Activated CD8-positive, alpha-beta memory T cell treated with anti-CD3 and anti-CD28 coated beads, Interleukin-2, amount 10 ng/mL, durations not matched to agents 7 days and 5 days (primary cell): ENCODE measurements around the gene AP3B1. TPM values are rescaled to one million over a fixed set of nuclear protein-coding genes. Genes with fewer than 3 reads are reported as not detected.

Experiments
- total RNA-seq, 2 experiments: library from RNA; stranded (reverse); gene quantifications; one replicate each; pipeline ENCODE4 v1.2.3, GENCODE V29; 2021

Gene AP3B1
- total RNA-seq, 2 experiments from 2014 or later: 47.0 to 48.8 TPM

Other genes starting within 250 kb of the AP3B1 start
- 10 to 100 TPM; 15.1 to 17.4 TPM for gene SCAMP1, start 65.9 kb upstream of the AP3B1 start, total RNA-seq